GM19395 (cell line): ENCODE data around the gene POLG.
"Not testable (repeated sequence)": the region's sequence is repeated elsewhere in the genome, so short reads cannot be mapped to it uniquely, and the experiment has no call there.

Experiments
- ATAC-seq: cut with Tn5 transposase; IDR thresholded peaks from one replicate; pipeline ENCODE4 v1.9.1; 2021; ENCODE audit warnings: mild to moderate bottlenecking, moderate library complexity; ENCODE audit not compliant: unreplicated experiment

Gene POLG

DNA sequence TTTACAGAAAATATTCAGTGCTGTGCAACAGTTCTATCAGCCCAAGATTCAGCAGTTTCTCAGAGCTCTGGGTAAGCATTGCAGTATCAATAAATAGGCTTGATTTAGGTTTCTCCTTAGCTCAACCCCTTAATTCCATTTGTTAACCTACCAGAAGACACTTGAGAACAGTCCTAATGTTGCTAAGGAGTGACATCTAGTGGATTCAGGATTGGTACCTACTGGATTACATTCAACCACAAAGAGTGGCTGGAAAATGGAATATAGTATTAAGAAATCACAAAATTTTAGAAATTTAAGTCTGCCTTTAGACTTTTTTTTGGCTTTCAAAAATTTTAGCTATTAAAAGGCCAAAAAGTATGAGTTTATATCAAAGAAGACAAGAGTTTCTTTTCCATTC, 34.7 kb downstream of the POLG start:
- ATAC-seq: no peak

DNA sequence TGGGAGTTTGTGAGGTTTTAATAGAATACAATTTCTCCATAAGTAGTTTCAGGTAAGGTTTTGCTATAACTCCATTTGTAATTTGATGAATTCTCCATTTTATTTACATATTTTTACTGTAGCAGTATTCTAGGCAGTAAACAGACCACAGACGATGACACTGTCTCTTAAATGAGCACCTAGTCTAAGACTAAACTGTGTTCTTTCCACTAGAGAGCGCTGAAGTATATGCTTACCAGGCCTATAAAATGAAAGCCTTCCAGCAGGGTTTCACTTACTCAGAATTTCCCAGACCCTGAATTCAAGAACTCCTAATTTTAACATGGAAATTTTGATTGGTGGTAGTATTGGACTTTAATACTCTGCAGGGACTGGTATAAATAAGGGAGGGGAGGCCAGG, 41.6 kb downstream of the POLG start:
- ATAC-seq: no peak

- ATAC-seq: no peak
These were observed 42.6 kb downstream of the POLG start for GRCh38 chr15:89291934-89292438.

GRCh38 chr15:89283201-89283600, 51.4 kb downstream of the POLG start:
- no peak for ATAC-seq

- ATAC-seq: no peak
These were observed 52.0 kb downstream of the POLG start for GRCh38 chr15:89282631-89283030.

GRCh38 chr15:89278307-89278706, 56.3 kb downstream of the POLG start:
- ATAC-seq: no peak

GRCh38 chr15:89277281-89277680, 57.3 kb downstream of the POLG start:
- ATAC-seq: not testable (repeated sequence)
